GM12865 (cell line): ENCODE results near the gene MUC4.
"Not testable (repeated sequence)": the region's sequence is repeated elsewhere in the genome, so short reads cannot be mapped to it uniquely, and the experiment has no call there.

Experiments used
- DNase-seq: peaks from one replicate; pipeline ENCODE4 v3.0.0; 2010; ENCODE audit warnings: low read depth
- H3K4me3 ChIP-seq: 2 replicates; pipeline ENCODE4 v1.5.1; 2011; ENCODE audit warnings: mild to moderate bottlenecking, low read depth, low read length, control low read depth
- CTCF ChIP-seq: IDR thresholded peaks from 2 replicates; pipeline ENCODE4 v1.5.1; 2011; ENCODE audit warnings: low read length, control low read depth, low read depth, inconsistent platforms; ENCODE audit not compliant: insufficient read depth; ENCODE audit errors: missing control alignments

The MUC4 gene

GRCh38 chr3:195711813-195712534 lies 99.8 kb downstream of the MUC4 start:
- no peak for TF ChIP-seq CTCF
- DNase-seq, result no peak
- no peak overlapping the region for H3K4me3 ChIP-seq

- DNase-seq, H3K4me3 ChIP-seq: not testable (repeated sequence)
Measured at GRCh38 chr3:195711091-195711812, 100.5 kb downstream of the MUC4 start.

- not testable (repeated sequence) for H3K4me3 ChIP-seq, DNase-seq
Measured at GRCh38 chr3:195710126-195710905, 101.4 kb downstream of the MUC4 start.

GRCh38 chr3:195709676-195710085 lies 102.0 kb downstream of the MUC4 start:
- H3K4me3 ChIP-seq, result no peak overlapping the region
- no peak for TF ChIP-seq CTCF
- DNase-seq, result no peak

- H3K4me3 ChIP-seq, result no peak overlapping the region
- no peak for TF ChIP-seq CTCF
- peak; percentile 7 for DNase-seq
Measured at GRCh38 chr3:195708626-195709481, 102.9 kb downstream of the MUC4 start.

GRCh38 chr3:195708061-195708460 lies 103.7 kb downstream of the MUC4 start:
- H3K4me3 ChIP-seq, result no peak overlapping the region
- DNase-seq, result no peak
- no peak for TF ChIP-seq CTCF

- DNase-seq, result no peak
- H3K4me3 ChIP-seq, result no peak overlapping the region
Measured at GRCh38 chr3:195705081-195705991, 106.4 kb downstream of the MUC4 start.

More at GRCh38 chr3:195705081-195705991, 106.4 kb downstream of the MUC4 start:
- TF ChIP-seq CTCF, result no peak
